GM21619 (cell line): ENCODE results near the gene SLC16A8.

Experiments
- ATAC-seq: cut with Tn5 transposase; IDR thresholded peaks from one replicate; pipeline ENCODE4 v1.9.1; 2021; ENCODE audit not compliant: unreplicated experiment

Gene SLC16A8

GRCh38 chr22:38032681-38033521, 51.1 kb downstream of the SLC16A8 start:
- ATAC-seq, result no peak

GRCh38 chr22:38031491-38031890, 52.5 kb downstream of the SLC16A8 start:
- no peak for ATAC-seq

- no peak for ATAC-seq
Observed at GRCh38 chr22:38030311-38031133, 53.5 kb downstream of the SLC16A8 start.

GRCh38 chr22:38029901-38030300, 54.1 kb downstream of the SLC16A8 start:
- ATAC-seq, result no peak

GRCh38 chr22:38029370-38029769, 54.6 kb downstream of the SLC16A8 start:
- ATAC-seq, result no peak

- no peak for ATAC-seq
Observed at GRCh38 chr22:38028344-38029130, 55.4 kb downstream of the SLC16A8 start.
